Subcutaneous abdominal adipose tissue (tissue), 5 donors: Measurements from ENCODE around the gene VSIG10L2.

Experiments
- H3K27ac ChIP-seq: one replicate; pipeline ENCODE4 v1.7.0; 2013; ENCODE audit warnings: low read depth, mild to moderate bottlenecking, inconsistent platforms, low read length, moderate library complexity
- H3K27me3 ChIP-seq, 5 donors: one replicate each; pipeline ENCODE4 v1.7.0; 2013; ENCODE audit warnings: low read length in 5 of 5, inconsistent platforms in 1 of 5; ENCODE audit not compliant: control insufficient read depth in 5 of 5, insufficient read depth in 4 of 5
- H3K36me3 ChIP-seq, 5 donors: one replicate each; pipeline ENCODE4 v1.7.0; 2013; ENCODE audit warnings: low read length in 5 of 5; ENCODE audit not compliant: control insufficient read depth in 5 of 5, insufficient read depth in 5 of 5
- H3K4me1 ChIP-seq, 5 donors: one replicate each; pipeline ENCODE4 v1.7.0; 2013; ENCODE audit warnings: low read length in 5 of 5, mild to moderate bottlenecking in 3 of 5, moderate library complexity in 1 of 5; ENCODE audit not compliant: control insufficient read depth in 5 of 5, insufficient read depth in 5 of 5
- H3K4me3 ChIP-seq, 5 donors: one replicate each; pipeline ENCODE4 v1.7.0; 2013; ENCODE audit warnings: low read length in 5 of 5, low read depth in 1 of 5
- H3K9ac ChIP-seq, 5 donors: one replicate each; pipeline ENCODE4 v1.7.0; 2013; ENCODE audit warnings: low read length in 5 of 5, mild to moderate bottlenecking in 4 of 5, moderate library complexity in 3 of 5
- H3K9me3 ChIP-seq, 5 donors: one replicate each; pipeline ENCODE4 v1.7.0; 2013; ENCODE audit warnings: low read length in 5 of 5; ENCODE audit not compliant: control insufficient read depth in 5 of 5
- donor health status: healthy.
- donor health status: healthy.
- donor health status: healthy.
- donor health status: healthy.
- donor health status: healthy.

VSIG10L2 gene

GRCh38 chr11:125952973-125953372 is 7.1 kb downstream of the VSIG10L2 start:
- no peak overlapping the region for H3K9ac ChIP-seq
- H3K27ac ChIP-seq: no peak overlapping the region
- peaks cover 9 to 29% (median 21%) of the 10 kb centered on the region in 5 donors for H3K4me1 ChIP-seq
- H3K4me3 ChIP-seq: no peak overlapping the region
- H3K9me3 ChIP-seq: no peaks in the 10 kb centered on the region
- peaks cover 0 to 8% (median 4%) of the 10 kb centered on the region in 5 donors for H3K36me3 ChIP-seq
- H3K27me3 ChIP-seq: peaks cover 0 to 16% (median 3%) of the 10 kb centered on the region in 5 donors

GRCh38 chr11:125953401-125953935 is 7.6 kb downstream of the VSIG10L2 start:
- peaks cover 0 to 16% (median 3%) of the 10 kb centered on the region in 5 donors for H3K27me3 ChIP-seq
- H3K36me3 ChIP-seq: peaks cover 0 to 11% (median 4%) of the 10 kb centered on the region in 5 donors
- no peak overlapping the region for H3K27ac ChIP-seq
- H3K4me1 ChIP-seq: peaks cover 9 to 29% (median 21%) of the 10 kb centered on the region in 5 donors
- no peak overlapping the region for H3K9ac ChIP-seq
- H3K4me3 ChIP-seq: no peak overlapping the region
- no peaks in the 10 kb centered on the region for H3K9me3 ChIP-seq

GRCh38 chr11:125954123-125954944 is 8.5 kb downstream of the VSIG10L2 start:
- Histone ChIP-seq H3K9ac (no peak overlapping the region), H3K4me3 (no peak overlapping the region), H3K4me1 (peaks cover 9 to 29% (median 21%) of the 10 kb centered on the region in 5 donors), H3K27me3 (peaks cover 0 to 16% (median 3%) of the 10 kb centered on the region in 5 donors), H3K9me3 (no peaks in the 10 kb centered on the region), H3K27ac (no peak overlapping the region), H3K36me3 (peaks cover 0 to 16% (median 4%) of the 10 kb centered on the region in 5 donors)

- Histone ChIP-seq H3K9ac (no peak overlapping the region), H3K36me3 (peaks cover 0 to 23% (median 4%) of the 10 kb centered on the region in 5 donors), H3K27ac (no peak overlapping the region), H3K4me1 (peaks cover 9 to 29% (median 21%) of the 10 kb centered on the region in 5 donors), H3K4me3 (no peak overlapping the region), H3K27me3 (peaks cover 0 to 16% (median 3%) of the 10 kb centered on the region in 5 donors), H3K9me3 (no peaks in the 10 kb centered on the region)
Observed at GRCh38 chr11:125954945-125955640, 9.2 kb downstream of the VSIG10L2 start.

GRCh38 chr11:125955856-125956255 is 10.0 kb downstream of the VSIG10L2 start:
- Histone ChIP-seq H3K36me3 (peaks cover 0 to 29% (median 9%) of the 10 kb centered on the region in 5 donors), H3K9ac (no peak overlapping the region), H3K4me3 (no peak overlapping the region), H3K27ac (no peak overlapping the region), H3K27me3 (peaks cover 0 to 13% (median 0%) of the 10 kb centered on the region in 5 donors), H3K4me1 (peaks cover 9 to 26% (median 18%) of the 10 kb centered on the region in 5 donors), H3K9me3 (no peaks in the 10 kb centered on the region)

GRCh38 chr11:125956391-125957134 is 10.7 kb downstream of the VSIG10L2 start:
- Histone ChIP-seq H3K27me3 (peaks cover 0 to 8% (median 0%) of the 10 kb centered on the region in 5 donors), H3K9me3 (no peaks in the 10 kb centered on the region), H3K4me1 (peaks cover 3 to 19% (median 11%) of the 10 kb centered on the region in 5 donors), H3K4me3 (no peak overlapping the region), H3K27ac (no peak overlapping the region), H3K36me3 (peaks cover 5 to 36% (median 11%) of the 10 kb centered on the region in 5 donors), H3K9ac (no peak overlapping the region)

GRCh38 chr11:125957618-125958332 is 11.9 kb downstream of the VSIG10L2 start:
- Histone ChIP-seq H3K9me3 (peaks cover 0 to 4% (median 0%) of the 10 kb centered on the region in 5 donors), H3K4me3 (no peak overlapping the region), H3K27me3 (peaks cover 0 to 4% (median 0%) of the 10 kb centered on the region in 5 donors), H3K9ac (no peak overlapping the region), H3K36me3 (peaks cover 9 to 44% (median 12%) of the 10 kb centered on the region in 5 donors), H3K4me1 (peaks cover 0 to 13% (median 6%) of the 10 kb centered on the region in 5 donors), H3K27ac (no peak overlapping the region)

GRCh38 chr11:125958872-125959400 is 13.1 kb downstream of the VSIG10L2 start:
- H3K27me3 ChIP-seq: no peaks in the 10 kb centered on the region
- H3K36me3 ChIP-seq: peaks cover 9 to 47% (median 12%) of the 10 kb centered on the region in 5 donors
- H3K4me3 ChIP-seq: no peak overlapping the region
- peaks cover 0 to 7% (median 3%) of the 10 kb centered on the region in 5 donors for H3K4me1 ChIP-seq
- no peak overlapping the region for H3K9ac ChIP-seq
- H3K9me3 ChIP-seq: peaks cover 0 to 4% (median 2%) of the 10 kb centered on the region in 5 donors
- H3K27ac ChIP-seq: no peak overlapping the region

- no peak overlapping the region for H3K9ac ChIP-seq
- H3K4me3 ChIP-seq: no peak overlapping the region
- H3K27me3 ChIP-seq: no peaks in the 10 kb centered on the region
- peaks cover 9 to 51% (median 12%) of the 10 kb centered on the region in 5 donors for H3K36me3 ChIP-seq
- peaks cover 0 to 7% (median 3%) of the 10 kb centered on the region in 5 donors for H3K4me1 ChIP-seq
- H3K27ac ChIP-seq: no peak overlapping the region
- H3K9me3 ChIP-seq: peaks cover 0 to 4% (median 2%) of the 10 kb centered on the region in 5 donors
Observed at GRCh38 chr11:125959511-125959910, 13.7 kb downstream of the VSIG10L2 start.
